Measurements from ENCODE around the gene ANKS1B.

Gene ANKS1B

GRCh38 chr12:98744680-98745079, 1240.1 kb downstream of the ANKS1B start:
- DNase-seq (ENCODE audit: low spot score): no peak
- in situ Hi-C loops (cut with MboI; ENCODE audit: low sequenced_read_pairs, unreplicated experiment): loop anchor here (25.0 kb wide), 1 partner anchor 243 kb away; no protein-coding TSS in a partner anchor
- no peak for TF ChIP-seq CTCF (IDR thresholded peaks at IDR 0.05; ENCODE audit: borderline replicate concordance, control extremely low read depth, extremely low read depth, insufficient read depth, missing control alignments)

GRCh38 chr12:98743362-98743953, 1241.3 kb downstream of the ANKS1B start:
- DNase-seq (ENCODE audit: low spot score): peak; percentile 47
- TF ChIP-seq CTCF (IDR thresholded peaks at IDR 0.05; ENCODE audit: borderline replicate concordance, control extremely low read depth, extremely low read depth, insufficient read depth, missing control alignments): peak; percentile 51
- in situ Hi-C loops (cut with MboI; ENCODE audit: low sequenced_read_pairs, unreplicated experiment): loop anchor here (25.0 kb wide), 1 partner anchor 244 kb away; no protein-coding TSS in a partner anchor

- no peak for TF ChIP-seq CTCF (IDR thresholded peaks at IDR 0.05; ENCODE audit: borderline replicate concordance, control extremely low read depth, extremely low read depth, insufficient read depth, missing control alignments)
- DNase-seq (ENCODE audit: low spot score): no peak
- in situ Hi-C loops (cut with MboI; ENCODE audit: low sequenced_read_pairs, unreplicated experiment): loop anchor here (25.0 kb wide), 1 partner anchor 246 kb away; no protein-coding TSS in a partner anchor
These were observed 1243.0 kb downstream of the ANKS1B start for GRCh38 chr12:98741556-98742265.

- DNase-seq (ENCODE audit: low spot score): no peak
- no peak for TF ChIP-seq CTCF (IDR thresholded peaks at IDR 0.05; ENCODE audit: borderline replicate concordance, control extremely low read depth, extremely low read depth, insufficient read depth, missing control alignments)
- in situ Hi-C loops (cut with MboI; ENCODE audit: low sequenced_read_pairs, unreplicated experiment): loop anchor here (25.0 kb wide), 1 partner anchor 246 kb away; no protein-coding TSS in a partner anchor
These were observed 1243.6 kb downstream of the ANKS1B start for GRCh38 chr12:98741196-98741555.

GRCh38 chr12:98740751-98741150, 1244.0 kb downstream of the ANKS1B start:
- no peak for TF ChIP-seq CTCF (IDR thresholded peaks at IDR 0.05; ENCODE audit: borderline replicate concordance, control extremely low read depth, extremely low read depth, insufficient read depth, missing control alignments)
- in situ Hi-C loops (cut with MboI; ENCODE audit: low sequenced_read_pairs, unreplicated experiment): loop anchor here (25.0 kb wide), 1 partner anchor 247 kb away; no protein-coding TSS in a partner anchor
- DNase-seq (ENCODE audit: low spot score): no peak

GRCh38 chr12:98738539-98738938, 1246.2 kb downstream of the ANKS1B start:
- no peak for TF ChIP-seq CTCF (IDR thresholded peaks at IDR 0.05; ENCODE audit: borderline replicate concordance, control extremely low read depth, extremely low read depth, insufficient read depth, missing control alignments)
- DNase-seq (ENCODE audit: low spot score): no peak
- in situ Hi-C loops (cut with MboI; ENCODE audit: low sequenced_read_pairs, unreplicated experiment): loop anchor here (25.0 kb wide), 1 partner anchor 249 kb away; no protein-coding TSS in a partner anchor

Data from GM13976 (cell line).